ENCODE data around the gene TEAD4. TPM values are rescaled to one million over a fixed set of nuclear protein-coding genes. Genes with fewer than 3 reads are reported as not detected.

Gene TEAD4
- total and polyA plus RNA-seq, 8 donors = 12.2 to 34.1 (median 13.8) TPM

DNA sequence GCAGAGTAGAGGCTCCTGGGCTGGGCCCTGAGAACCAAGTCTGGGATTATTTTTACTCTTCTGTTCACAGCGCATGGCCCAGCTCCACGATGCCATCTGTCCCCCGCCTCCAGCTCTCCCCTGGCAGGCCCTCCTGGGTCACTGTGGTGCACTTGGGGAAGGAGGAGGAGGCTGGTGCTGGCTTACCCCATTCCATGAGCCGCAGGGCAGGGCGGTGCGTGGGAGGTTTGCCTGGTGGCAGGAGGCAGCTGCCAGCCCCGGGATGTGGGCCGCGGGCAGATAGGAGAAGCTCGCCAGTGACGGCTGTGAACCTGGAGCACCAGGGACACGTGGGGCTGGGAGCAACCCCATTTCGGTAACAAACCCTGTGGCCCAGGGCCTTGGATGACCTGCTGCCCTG, 23.2 kb downstream of the TEAD4 start:
- ATAC-seq (no peak), DNase-seq (no peak)
- intact Hi-C loops (cut with DNase I) = no loop called here
- Histone ChIP-seq H3K36me3 (peaks cover 0 to 12% of the 10 kb centered on the region in 2 donors), H3K27ac (no peak overlapping the region), H3K4me1 (no peaks in the 10 kb centered on the region), H3K9me3 (no peaks in the 10 kb centered on the region), H3K27me3 (no peaks in the 10 kb centered on the region), H3K4me3 (no peak overlapping the region)
- TF ChIP-seq, protein P1, sequence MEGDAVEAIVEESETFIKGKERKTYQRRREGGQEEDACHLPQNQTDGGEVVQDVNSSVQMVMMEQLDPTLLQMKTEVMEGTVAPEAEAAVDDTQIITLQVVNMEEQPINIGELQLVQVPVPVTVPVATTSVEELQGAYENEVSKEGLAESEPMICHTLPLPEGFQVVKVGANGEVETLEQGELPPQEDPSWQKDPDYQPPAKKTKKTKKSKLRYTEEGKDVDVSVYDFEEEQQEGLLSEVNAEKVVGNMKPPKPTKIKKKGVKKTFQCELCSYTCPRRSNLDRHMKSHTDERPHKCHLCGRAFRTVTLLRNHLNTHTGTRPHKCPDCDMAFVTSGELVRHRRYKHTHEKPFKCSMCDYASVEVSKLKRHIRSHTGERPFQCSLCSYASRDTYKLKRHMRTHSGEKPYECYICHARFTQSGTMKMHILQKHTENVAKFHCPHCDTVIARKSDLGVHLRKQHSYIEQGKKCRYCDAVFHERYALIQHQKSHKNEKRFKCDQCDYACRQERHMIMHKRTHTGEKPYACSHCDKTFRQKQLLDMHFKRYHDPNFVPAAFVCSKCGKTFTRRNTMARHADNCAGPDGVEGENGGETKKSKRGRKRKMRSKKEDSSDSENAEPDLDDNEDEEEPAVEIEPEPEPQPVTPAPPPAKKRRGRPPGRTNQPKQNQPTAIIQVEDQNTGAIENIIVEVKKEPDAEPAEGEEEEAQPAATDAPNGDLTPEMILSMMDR (IDR thresholded peaks at IDR 0.05) = no peak

DNA sequence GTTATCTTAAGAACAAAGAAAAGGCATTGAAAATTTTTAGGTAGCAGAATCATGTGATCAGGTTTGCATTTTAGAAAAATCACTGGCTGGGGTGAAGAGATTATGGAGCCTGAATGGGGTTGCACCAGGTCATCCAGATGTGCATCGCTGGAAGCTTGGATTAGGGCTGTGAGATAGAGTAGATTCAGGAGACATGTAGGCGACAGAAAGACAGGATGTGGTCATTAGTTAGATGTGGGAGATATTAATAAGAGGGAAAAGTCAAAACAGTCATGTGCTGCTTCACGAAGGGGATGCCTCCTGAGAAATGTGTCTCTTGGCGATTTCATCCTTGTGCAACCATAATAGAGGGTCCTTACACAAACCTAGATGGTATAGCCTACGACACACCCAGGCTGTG, 25.1 kb downstream of the TEAD4 start:
- no peaks in the 10 kb centered on the region for H3K27me3 ChIP-seq
- TF ChIP-seq, protein P1 (IDR thresholded peaks at IDR 0.05) = no peak
- peaks cover 0 to 15% of the 10 kb centered on the region in 2 donors for H3K36me3 ChIP-seq
- H3K4me1 ChIP-seq = no peaks in the 10 kb centered on the region
- DNase-seq (no peak), ATAC-seq (no peak)
- H3K27ac ChIP-seq = no peak overlapping the region
- no peak overlapping the region for H3K4me3 ChIP-seq
- H3K9me3 ChIP-seq = no peaks in the 10 kb centered on the region
- intact Hi-C loops (cut with DNase I) = no loop called here

DNA sequence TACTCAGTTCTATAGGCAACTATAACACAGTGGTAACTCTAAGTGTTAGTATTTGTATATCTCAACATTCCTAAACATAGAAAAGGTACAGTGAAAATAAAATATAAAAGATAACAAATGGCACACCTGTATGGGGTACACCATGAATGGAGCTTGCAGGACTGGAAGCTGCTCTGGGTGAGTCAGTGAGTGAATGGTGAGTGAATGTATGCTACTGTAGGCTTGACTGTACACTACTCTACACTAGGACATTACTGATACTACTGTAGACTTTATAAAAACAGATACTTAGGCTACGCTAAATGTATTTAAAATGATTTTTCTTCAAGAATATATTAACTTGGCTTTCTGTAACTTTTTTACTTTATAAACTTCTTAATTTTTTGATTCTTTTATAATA, 25.5 kb downstream of the TEAD4 start:
- Histone ChIP-seq H3K36me3 (peaks cover 0 to 16% of the 10 kb centered on the region in 2 donors), H3K9me3 (peaks cover 0 to 4% of the 10 kb centered on the region in 2 donors), H3K4me1 (no peaks in the 10 kb centered on the region), H3K27me3 (no peaks in the 10 kb centered on the region), H3K27ac (no peak overlapping the region), H3K4me3 (no peak overlapping the region)
- DNase-seq (no peak), ATAC-seq (no peak)
- TF ChIP-seq, protein P1 (IDR thresholded peaks at IDR 0.05) = no peak
- intact Hi-C loops (cut with DNase I) = no loop called here

GRCh38 chr12:2986876-2987275, 27.7 kb downstream of the TEAD4 start:
- no peak overlapping the region for H3K4me3 ChIP-seq
- H3K4me1 ChIP-seq = no peaks in the 10 kb centered on the region
- ATAC-seq (no peak), DNase-seq (no peak)
- H3K9me3 ChIP-seq = peaks cover 0 to 6% of the 10 kb centered on the region in 2 donors
- peaks cover 0 to 6% of the 10 kb centered on the region in 2 donors for H3K36me3 ChIP-seq
- intact Hi-C loops (cut with DNase I) = no loop called here
- TF ChIP-seq, protein P1 (IDR thresholded peaks at IDR 0.05) = no peak
- H3K27ac ChIP-seq = no peak overlapping the region
- no peaks in the 10 kb centered on the region for H3K27me3 ChIP-seq

DNA sequence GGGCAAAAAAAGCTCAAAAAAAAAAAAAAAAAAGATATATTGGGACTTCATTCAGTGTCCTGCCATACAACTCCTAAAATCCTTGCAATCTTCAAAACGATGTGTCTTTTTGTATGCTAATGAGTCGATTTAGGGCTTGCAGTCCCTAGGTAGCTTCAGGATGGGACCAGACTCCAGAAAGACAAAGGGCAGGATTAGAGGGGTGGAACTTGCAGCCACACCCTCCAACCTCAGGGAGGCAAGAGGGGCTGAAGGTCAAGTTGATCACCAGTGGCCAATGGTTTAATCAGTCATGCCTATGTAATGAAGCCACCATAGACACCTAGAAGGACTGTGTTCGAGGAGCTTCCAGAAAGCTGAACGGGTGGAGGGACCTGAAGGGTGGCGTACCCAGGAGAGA, 29.3 kb downstream of the TEAD4 start:
- H3K9me3 ChIP-seq = peaks cover 0 to 6% of the 10 kb centered on the region in 2 donors
- intact Hi-C loops (cut with DNase I) = no loop called here
- H3K27me3 ChIP-seq = no peaks in the 10 kb centered on the region
- DNase-seq = no peak
- ATAC-seq = no peak
- H3K27ac ChIP-seq = no peak overlapping the region
- TF ChIP-seq, protein P1 (IDR thresholded peaks at IDR 0.05) = no peak
- peaks cover 0 to 6% of the 10 kb centered on the region in 2 donors for H3K36me3 ChIP-seq
- H3K4me1 ChIP-seq = no peaks in the 10 kb centered on the region
- no peak overlapping the region for H3K4me3 ChIP-seq
